RWPE2 (cell line): ENCODE measurements around the gene ITGB7.
"Not testable (repeated sequence)": the region's sequence is repeated elsewhere in the genome, so short reads cannot be mapped to it uniquely, and the experiment has no call there.

ENCODE experiments used
- ATAC-seq: fragments of 200-7000 bp; cut with Tn5 transposase; 3 replicates; pipeline ENCODE4 v1.9.1; 2021; ENCODE audit warnings: low read depth
- DNase-seq: peaks from one replicate; pipeline ENCODE4 v3.0.0-alpha.2; 2020; ENCODE audit warnings: low spot score
- H3K27ac ChIP-seq: fragments of 450-650 bp; 2 replicates; pipeline ENCODE4 v1.5.1; 2017; ENCODE audit warnings: mild to moderate bottlenecking; ENCODE audit not compliant: poor library complexity, severe bottlenecking
- H3K27me3 ChIP-seq: fragments of 250-450 bp; sonication (Bioruptor Pico); 2 replicates; pipeline ENCODE4 v1.5.1; 2021; ENCODE audit warnings: mild to moderate bottlenecking, moderate library complexity; ENCODE audit not compliant: insufficient read depth, poor library complexity, severe bottlenecking
- H3K36me3 ChIP-seq: fragments of 250-450 bp; sonication (Bioruptor Pico); 2 replicates; pipeline ENCODE4 v1.5.1; 2020; ENCODE audit warnings: low read depth, mild to moderate bottlenecking, moderate library complexity
- H3K4me1 ChIP-seq: fragments of 250-450 bp; sonication (Bioruptor Pico); 2 replicates; pipeline ENCODE4 v1.5.1; 2021; ENCODE audit warnings: mild to moderate bottlenecking, moderate library complexity; ENCODE audit not compliant: insufficient read depth, poor library complexity, severe bottlenecking
- H3K4me3 ChIP-seq: fragments of 250-450 bp; sonication (Bioruptor Pico); 2 replicates; pipeline ENCODE4 v1.5.1; 2021; ENCODE audit warnings: mild to moderate bottlenecking, moderate library complexity; ENCODE audit not compliant: severe bottlenecking
- H3K9me3 ChIP-seq: fragments of 250-450 bp; sonication (Bioruptor Pico); 2 replicates; pipeline ENCODE4 v1.5.1; 2021; ENCODE audit warnings: mild to moderate bottlenecking, moderate library complexity; ENCODE audit not compliant: severe bottlenecking
- TF ChIP-seq, protein P1 (sequence below): fragments of 450-650 bp; IDR thresholded peaks from one replicate; pipeline ENCODE4 v1.5.1; 2017; ENCODE audit warnings: mild to moderate bottlenecking, moderate library complexity; ENCODE audit not compliant: poor library complexity, severe bottlenecking

The ITGB7 gene

DNA sequence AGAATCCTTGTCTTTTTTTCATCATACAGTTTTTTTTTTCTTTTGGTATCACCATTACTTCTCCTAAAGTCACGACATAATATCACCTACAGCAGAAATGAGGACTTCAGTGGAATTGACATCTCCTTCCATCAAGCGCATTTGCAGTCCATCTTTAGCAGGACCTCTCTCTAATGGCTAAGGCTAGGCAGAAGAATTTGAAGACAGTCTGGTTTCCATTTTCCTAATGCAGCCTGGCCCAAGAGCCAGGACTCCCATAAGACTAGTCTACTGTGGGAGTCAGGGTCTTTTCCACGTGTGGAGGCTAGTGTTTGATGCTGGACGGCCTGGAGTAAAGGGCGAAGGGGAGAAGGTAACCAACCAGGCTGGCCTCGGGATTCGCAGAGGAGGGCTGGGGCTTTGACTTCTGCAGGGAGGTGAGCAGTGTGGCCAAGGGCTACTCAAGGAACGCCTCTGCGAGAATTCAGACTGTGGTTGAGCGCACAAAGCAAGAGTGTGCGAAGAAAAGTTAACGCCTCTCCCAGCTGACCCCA is 27.3 kb downstream of the ITGB7 start:
- H3K36me3 ChIP-seq, result peaks cover 34% of the 10 kb centered on the region
- peak overlapping the region; percentile 78 for H3K27ac ChIP-seq
- ATAC-seq, result peak; percentile 11; the same call in 2 of the 3 replicates
- H3K27me3 ChIP-seq, result no peaks in the 10 kb centered on the region
- no peaks in the 10 kb centered on the region for H3K9me3 ChIP-seq
- TF ChIP-seq, protein P1, sequence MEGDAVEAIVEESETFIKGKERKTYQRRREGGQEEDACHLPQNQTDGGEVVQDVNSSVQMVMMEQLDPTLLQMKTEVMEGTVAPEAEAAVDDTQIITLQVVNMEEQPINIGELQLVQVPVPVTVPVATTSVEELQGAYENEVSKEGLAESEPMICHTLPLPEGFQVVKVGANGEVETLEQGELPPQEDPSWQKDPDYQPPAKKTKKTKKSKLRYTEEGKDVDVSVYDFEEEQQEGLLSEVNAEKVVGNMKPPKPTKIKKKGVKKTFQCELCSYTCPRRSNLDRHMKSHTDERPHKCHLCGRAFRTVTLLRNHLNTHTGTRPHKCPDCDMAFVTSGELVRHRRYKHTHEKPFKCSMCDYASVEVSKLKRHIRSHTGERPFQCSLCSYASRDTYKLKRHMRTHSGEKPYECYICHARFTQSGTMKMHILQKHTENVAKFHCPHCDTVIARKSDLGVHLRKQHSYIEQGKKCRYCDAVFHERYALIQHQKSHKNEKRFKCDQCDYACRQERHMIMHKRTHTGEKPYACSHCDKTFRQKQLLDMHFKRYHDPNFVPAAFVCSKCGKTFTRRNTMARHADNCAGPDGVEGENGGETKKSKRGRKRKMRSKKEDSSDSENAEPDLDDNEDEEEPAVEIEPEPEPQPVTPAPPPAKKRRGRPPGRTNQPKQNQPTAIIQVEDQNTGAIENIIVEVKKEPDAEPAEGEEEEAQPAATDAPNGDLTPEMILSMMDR, result no peak
- no peak for DNase-seq
- H3K4me1 ChIP-seq, result peaks cover 10% of the 10 kb centered on the region
- H3K4me3 ChIP-seq, result peak overlapping the region; percentile 50

DNA sequence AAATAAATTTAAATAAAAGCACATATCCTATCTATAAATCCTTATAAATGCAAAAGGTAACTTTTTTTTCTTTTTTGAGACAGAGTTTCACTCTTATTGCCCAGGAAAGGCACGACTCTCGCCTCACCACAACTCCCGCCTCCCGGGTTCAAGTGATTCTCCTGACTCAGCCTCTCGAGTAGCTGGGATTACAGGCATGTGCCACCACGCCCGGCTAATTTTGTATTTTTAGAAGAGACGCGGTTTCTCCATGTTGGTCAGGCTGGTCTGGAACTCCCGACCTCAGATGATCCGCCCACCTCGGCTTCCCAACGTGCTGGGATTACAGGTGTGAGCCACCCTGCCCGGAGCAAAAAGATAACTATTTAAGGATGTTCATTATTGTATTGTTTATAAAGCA is 28.2 kb downstream of the ITGB7 start:
- Histone ChIP-seq H3K36me3 (peaks cover 24% of the 10 kb centered on the region), H3K4me1 (peaks cover 10% of the 10 kb centered on the region)
- H3K27me3 ChIP-seq, H3K27ac ChIP-seq, DNase-seq, H3K4me3 ChIP-seq, H3K9me3 ChIP-seq, ATAC-seq: not testable (repeated sequence)

DNA sequence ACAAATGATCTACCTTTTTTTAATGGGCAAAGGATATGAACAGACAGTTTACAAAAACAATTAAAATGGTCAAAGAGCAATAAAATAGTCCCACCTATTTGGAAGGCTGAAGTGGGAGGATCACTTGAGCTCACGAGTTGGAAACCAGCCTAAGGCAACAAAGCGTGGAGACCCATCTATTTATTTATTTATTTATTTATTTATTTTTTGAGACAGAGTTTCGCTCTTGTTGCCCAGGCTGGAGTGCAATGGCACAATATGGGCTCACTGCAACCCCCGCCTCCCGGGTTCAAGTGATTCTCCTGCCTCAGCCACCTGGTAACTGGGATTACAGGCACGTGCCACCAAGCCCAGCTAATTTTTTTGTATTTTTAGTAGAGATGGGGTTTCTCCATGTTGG is 29.6 kb downstream of the ITGB7 start:
- H3K9me3 ChIP-seq, H3K4me3 ChIP-seq, H3K27me3 ChIP-seq, H3K27ac ChIP-seq, ATAC-seq, DNase-seq: not testable (repeated sequence)
- Histone ChIP-seq H3K4me1 (peaks cover 10% of the 10 kb centered on the region), H3K36me3 (peaks cover 11% of the 10 kb centered on the region)

DNA sequence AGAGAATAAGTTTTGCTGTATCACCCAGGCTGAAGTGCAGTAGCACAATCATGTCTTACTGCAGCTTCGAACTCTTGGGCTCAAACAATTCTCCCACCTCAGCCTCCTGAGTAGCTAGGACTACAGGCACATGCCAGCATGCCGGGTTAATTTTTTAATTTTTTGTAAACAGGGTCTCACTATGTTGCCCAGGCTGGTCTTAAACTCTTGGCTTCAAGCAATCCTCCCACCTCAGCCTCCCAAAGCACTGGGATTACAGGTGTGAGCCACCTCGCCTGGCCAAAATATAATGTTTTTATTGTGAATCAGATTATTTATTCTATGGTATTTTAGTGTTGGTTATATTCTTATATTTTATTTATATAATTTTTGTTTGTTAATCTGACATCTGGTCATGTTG is 30.3 kb downstream of the ITGB7 start:
- no peaks in the 10 kb centered on the region for H3K27me3 ChIP-seq
- TF ChIP-seq, protein P1, result no peak
- H3K4me1 ChIP-seq, result peaks cover 3% of the 10 kb centered on the region
- H3K9me3 ChIP-seq, result no peaks in the 10 kb centered on the region
- DNase-seq, result no peak
- H3K36me3 ChIP-seq, result peaks cover 4% of the 10 kb centered on the region
- H3K4me3 ChIP-seq, result no peak overlapping the region
- no peak overlapping the region for H3K27ac ChIP-seq
- ATAC-seq, result no peak

DNA sequence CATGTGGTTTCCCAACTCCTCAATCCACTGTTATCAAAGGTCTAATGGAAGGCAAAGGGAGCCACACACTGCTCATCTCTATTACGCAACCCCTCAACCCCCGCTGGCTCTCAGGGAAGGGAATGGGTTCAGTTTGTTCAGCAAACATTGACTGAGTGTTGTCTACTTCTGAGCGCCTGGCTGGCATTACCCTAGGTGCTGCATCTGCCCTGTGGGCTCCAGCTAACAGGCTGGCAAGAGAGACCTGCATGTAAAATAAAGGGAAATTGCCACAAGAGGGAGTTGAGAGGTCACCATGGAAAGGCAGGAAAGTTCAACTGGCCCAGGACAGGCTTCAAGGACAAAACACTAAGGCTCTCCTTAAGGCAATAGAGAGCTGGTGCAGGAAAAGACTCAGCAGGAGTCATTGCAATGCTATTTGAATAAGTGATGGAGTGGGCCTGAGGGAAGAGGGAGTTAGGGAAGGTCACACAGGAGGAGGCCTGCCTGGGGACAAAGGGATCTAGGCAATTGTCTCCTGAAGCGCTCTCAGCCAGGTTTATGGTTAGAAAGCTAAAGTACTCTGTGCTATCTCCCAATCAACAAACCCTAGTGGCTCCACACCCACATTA is 32.1 kb downstream of the ITGB7 start:
- DNase-seq (no peak), ATAC-seq (peak; percentile 64)
- no peaks in the 10 kb centered on the region for H3K36me3 ChIP-seq
- H3K27me3 ChIP-seq, result no peaks in the 10 kb centered on the region
- no peak overlapping the region for H3K4me3 ChIP-seq
- TF ChIP-seq, protein P1, result peak; percentile 49
- H3K4me1 ChIP-seq, result no peaks in the 10 kb centered on the region
- H3K27ac ChIP-seq, result no peak overlapping the region
- no peaks in the 10 kb centered on the region for H3K9me3 ChIP-seq

DNA sequence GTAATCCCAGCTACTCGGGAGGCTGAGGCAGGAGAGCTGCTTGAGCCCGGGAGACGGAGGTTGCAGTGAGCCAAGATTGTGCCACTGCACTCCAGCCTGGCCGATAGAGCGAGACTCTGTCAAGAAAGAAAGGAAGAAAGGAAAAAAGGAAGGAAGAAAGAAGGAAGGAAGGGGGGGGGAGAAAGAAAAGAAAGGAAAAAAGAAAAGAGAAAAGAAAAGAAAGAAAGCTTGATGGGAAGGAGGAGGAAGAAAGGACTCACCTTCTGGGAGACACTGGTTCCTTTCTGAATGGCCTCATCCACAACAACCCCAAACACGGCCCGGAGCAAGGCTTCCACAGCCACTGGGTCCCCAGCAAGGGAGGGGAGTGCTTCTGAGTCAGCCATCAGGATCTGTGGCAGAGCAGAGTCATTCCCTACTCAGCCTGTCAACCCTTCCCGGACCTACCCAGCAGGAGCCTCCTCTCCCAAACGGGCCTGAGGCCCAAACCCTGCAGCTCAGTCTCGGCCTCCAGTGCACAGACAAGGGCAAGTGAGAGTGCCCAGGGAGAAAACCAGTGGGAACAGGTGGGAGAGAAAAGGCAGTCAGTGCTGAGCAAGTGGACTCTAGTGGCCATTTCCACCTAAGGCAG is 33.9 kb downstream of the ITGB7 start:
- no peak overlapping the region for H3K4me3 ChIP-seq
- TF ChIP-seq, protein P1, result no peak
- no peaks in the 10 kb centered on the region for H3K27me3 ChIP-seq
- H3K9me3 ChIP-seq, result no peaks in the 10 kb centered on the region
- no peak overlapping the region for H3K27ac ChIP-seq
- H3K36me3 ChIP-seq, result no peaks in the 10 kb centered on the region
- H3K4me1 ChIP-seq, result no peaks in the 10 kb centered on the region
- no peak for ATAC-seq
- no peak for DNase-seq
